ENCODE results near the gene RNF157. TPM values are rescaled to one million over a fixed set of nuclear protein-coding genes. Genes with fewer than 3 reads are reported as not detected.

Gene RNF157
- total RNA-seq, 4 donors from 2014 or later, result 8.1 to 67.1 (median 23.9) TPM

- TF ChIP-seq CTCF (IDR thresholded peaks at IDR 0.05; ENCODE audit: low read depth), result no peak
Measured at GRCh38 chr17:76263896-76264295, 23.6 kb upstream of the RNF157 start.

GRCh38 chr17:76262732-76263344 is 22.5 kb upstream of the RNF157 start:
- TF ChIP-seq CTCF (IDR thresholded peaks at IDR 0.05; ENCODE audit: low read depth), result no peak

- no peak for TF ChIP-seq CTCF (IDR thresholded peaks at IDR 0.05; ENCODE audit: low read depth)
Measured at GRCh38 chr17:76261421-76262215, 21.3 kb upstream of the RNF157 start.

GRCh38 chr17:76260669-76261068 is 20.4 kb upstream of the RNF157 start:
- no peak for TF ChIP-seq CTCF (IDR thresholded peaks at IDR 0.05; ENCODE audit: low read depth)

GRCh38 chr17:76260220-76260619 is 19.9 kb upstream of the RNF157 start:
- TF ChIP-seq CTCF (IDR thresholded peaks at IDR 0.05; ENCODE audit: low read depth), result no peak

GRCh38 chr17:76255801-76256429 is 15.6 kb upstream of the RNF157 start:
- TF ChIP-seq CTCF (IDR thresholded peaks at IDR 0.05; ENCODE audit: low read depth), result no peak

- TF ChIP-seq CTCF (IDR thresholded peaks at IDR 0.05; ENCODE audit: low read depth), result no peak
Measured at GRCh38 chr17:76254275-76254674, 14.0 kb upstream of the RNF157 start.
